Measurements from ENCODE around the gene CDC42BPG. TPM values are rescaled to one million over a fixed set of nuclear protein-coding genes. Genes with fewer than 3 reads are reported as not detected.

Gene CDC42BPG
- total and polyA plus RNA-seq, 10 of the 15 experiments (the other 5 are each of a cell fraction or from before 2014, with no cell fraction given) = 0.02 to 1.3 (median 0.09) TPM; not detected in 1

- TF ChIP-seq BHLHE40 (IDR thresholded peaks at IDR 0.05; ENCODE audit: borderline replicate concordance in 1 of 2, low read depth in 2 of 2, low read length in 1 of 2) = 0 out of 4 replicates have a peak, but pooled peaks of 1 of the 2 experiments have one; percentile 11
- peak; percentile 10; the same call in 1 of the 2 replicates for TF ChIP-seq POLR2A (IDR thresholded peaks at IDR 0.05; ENCODE audit: low read depth, low read length)
- no peak for TF ChIP-seq PML (IDR thresholded peaks at IDR 0.05; ENCODE audit: low read length)
- no peak for TF ChIP-seq ZZZ3 (IDR thresholded peaks at IDR 0.05; ENCODE audit: control insufficient read depth, insufficient read length, low read depth)
- TF ChIP-seq IRF3 (IDR thresholded peaks at IDR 0.05) = no peak
- no peak; the same call in 1 of the 2 replicates for TF ChIP-seq IKZF1 (conservative IDR thresholded peaks at IDR 0.05)
- TF ChIP-seq RAD51 (IDR thresholded peaks at IDR 0.05) = no peak
- no peak for TF ChIP-seq SRF (IDR thresholded peaks at IDR 0.05; ENCODE audit: low read depth in 2 of 2, low read length in 2 of 2)
- TF ChIP-seq POU2F2 (IDR thresholded peaks at IDR 0.05; ENCODE audit: borderline replicate concordance, low read depth, low read length) = no peak
- no peak for TF ChIP-seq JUND (IDR thresholded peaks at IDR 0.05; ENCODE audit: low read depth, low read length)
- TF ChIP-seq MAX (IDR thresholded peaks at IDR 0.05; ENCODE audit: low read depth, low read length) = no peak
- no peak for TF ChIP-seq RAD21 (IDR thresholded peaks at IDR 0.05; ENCODE audit: insufficient read depth, low read depth, low read length)
- no peak for TF ChIP-seq USF2 (IDR thresholded peaks at IDR 0.05; ENCODE audit: borderline replicate concordance, low read depth, low read length)
- TF ChIP-seq IKZF2 (IDR thresholded peaks at IDR 0.05) = 0 out of 4 replicates have a peak, but pooled peaks of 1 of the 2 experiments have one; percentile 9
- no peak for TF ChIP-seq CHD1 (IDR thresholded peaks at IDR 0.05; ENCODE audit: low read depth, low read length)
These were observed 49.0 kb upstream of the CDC42BPG start (continued) for GRCh38 chr11:64893194-64894069.
